Keratinocyte (primary cell): ENCODE data around the gene KATNA1. TPM values are rescaled to one million over a fixed set of nuclear protein-coding genes. Genes with fewer than 3 reads are reported as not detected.

Source experiments
- DNase-seq: peaks from one replicate; pipeline ENCODE4 v3.0.0-alpha.2; 2011; ENCODE audit warnings: low read depth, missing footprints, low spot score
- FAIRE-seq: peaks from 2 replicates; lab custom pipeline; 2011; peaks lifted over from hg19 to GRCh38; lab: Jason Lieb, UNC
- H2AFZ ChIP-seq: 2 replicates; pipeline ENCODE4 v1.6.0; 2012; ENCODE audit warnings: low read length, control low read depth, inconsistent platforms; ENCODE audit not compliant: control insufficient read depth
- H3K27ac ChIP-seq: 2 replicates; pipeline ENCODE4 v1.5.1; 2011; ENCODE audit warnings: low read length; ENCODE audit not compliant: control insufficient read depth, insufficient read depth
- H3K27me3 ChIP-seq: 3 replicates; pipeline ENCODE4 v1.6.0; 2011; ENCODE audit warnings: low read length; ENCODE audit not compliant: control insufficient read depth, insufficient read depth; ENCODE audit errors: extremely low read depth
- H3K36me3 ChIP-seq, 2 experiments: 2 replicates in 1 of 2; 3 replicates in 1 of 2; pipeline ENCODE4 v1.5.1; 2011; ENCODE audit warnings: low read length in 2 of 2, mild to moderate bottlenecking in 1 of 2; ENCODE audit not compliant: control insufficient read depth in 2 of 2, insufficient read depth in 2 of 2; ENCODE audit errors: extremely low read depth in 1 of 2
- H3K4me1 ChIP-seq: 3 replicates; pipeline ENCODE4 v1.5.1; 2011; ENCODE audit warnings: low read length; ENCODE audit not compliant: control insufficient read depth, insufficient read depth; ENCODE audit errors: extremely low read depth
- H3K4me2 ChIP-seq: 3 replicates; pipeline ENCODE4 v1.6.0; 2011; ENCODE audit warnings: low read depth, low read length; ENCODE audit not compliant: control insufficient read depth, insufficient read depth; ENCODE audit errors: extremely low read depth
- H3K4me3 ChIP-seq, 3 experiments: fragments of 200-600 bp in 1 of 3; sonication (generic) in 1 of 3; 2 replicates in 2 of 3; 3 replicates in 1 of 3; pipeline ENCODE4 v1.5.1; 2011 to 2016; ENCODE audit warnings: low read length in 3 of 3, mild to moderate bottlenecking in 3 of 3, control low read depth in 2 of 3, inconsistent platforms in 1 of 3, low read depth in 1 of 3, mixed read lengths in 1 of 3, mixed run types in 1 of 3, moderate library complexity in 1 of 3; ENCODE audit not compliant: control insufficient read depth in 2 of 3, insufficient read depth in 2 of 3; ENCODE audit errors: extremely low read depth in 1 of 3
- H3K79me2 ChIP-seq: 2 replicates; pipeline ENCODE4 v1.6.0; 2012; ENCODE audit warnings: low read length; ENCODE audit not compliant: control insufficient read depth, insufficient read depth
- H3K9ac ChIP-seq: 3 replicates; pipeline ENCODE4 v1.6.0; 2011; ENCODE audit warnings: low read length; ENCODE audit not compliant: control insufficient read depth, insufficient read depth; ENCODE audit errors: extremely low read depth
- H3K9me1 ChIP-seq: 3 replicates; pipeline ENCODE4 v1.6.0; 2011; ENCODE audit warnings: low read length; ENCODE audit not compliant: control insufficient read depth, insufficient read depth; ENCODE audit errors: extremely low read depth
- H3K9me3 ChIP-seq: 2 replicates; pipeline ENCODE4 v1.5.1; 2012; ENCODE audit warnings: low read depth, low read length; ENCODE audit not compliant: control insufficient read depth
- H4K20me1 ChIP-seq: 3 replicates; pipeline ENCODE4 v1.6.0; 2011; ENCODE audit warnings: low read length; ENCODE audit not compliant: control insufficient read depth, insufficient read depth; ENCODE audit errors: extremely low read depth
- EZH2 ChIP-seq: IDR thresholded peaks from one replicate; pipeline ENCODE4 v1.6.1; 2012; ENCODE audit warnings: inconsistent platforms, mild to moderate bottlenecking, low read length, moderate library complexity
- dilution Hi-C: fragments of 300-500 bp; cut with MboI; formaldehyde crosslinking; loops from one replicate; pipeline ENCODE4 v1.7.0; 2020; ENCODE audit warnings: low sequenced_read_pairs; ENCODE audit not compliant: extremely low pct_ligation_motif_present
- polyA plus RNA-seq, 5 experiments: library from polyadenylated mRNA; depleted of rRNA in 3 of 5; stranded (reverse) in 3 of 5; stranded (forward) in 1 of 5; unstranded in 1 of 5; fragments of >200 nt; gene quantifications; 1 replicate in 1 of 5; 2 replicates in 3 of 5; 3 replicates in 1 of 5; pipeline versions ENCODE4 v1.2.1 to v1.2.3, GENCODE V29; 2011 to 2012; ENCODE audit warnings: missing spikeins in 2 of 5, low read depth in 1 of 5, low replicate concordance in 1 of 5
- TF ChIP-seq, protein P1 (sequence below), 3 experiments: IDR thresholded peaks in 1 of 3; conservative IDR thresholded peaks in 1 of 3; optimal IDR thresholded peaks in 1 of 3; 2 replicates in 2 of 3; 3 replicates in 1 of 3; pipeline versions ENCODE3 to v1.5.1; 2011; ENCODE audit warnings: low read length in 3 of 3, mild to moderate bottlenecking in 3 of 3, moderate library complexity in 2 of 3, control low read depth in 1 of 3, inconsistent platforms in 1 of 3; ENCODE audit not compliant: insufficient read depth in 2 of 3; ENCODE audit errors: extremely low read depth in 1 of 3

KATNA1 gene
- polyA plus RNA-seq, 1 donor (not counting 4 experiments of a cell fraction or from before 2014, with no cell fraction given) = 36.8 TPM

DNA sequence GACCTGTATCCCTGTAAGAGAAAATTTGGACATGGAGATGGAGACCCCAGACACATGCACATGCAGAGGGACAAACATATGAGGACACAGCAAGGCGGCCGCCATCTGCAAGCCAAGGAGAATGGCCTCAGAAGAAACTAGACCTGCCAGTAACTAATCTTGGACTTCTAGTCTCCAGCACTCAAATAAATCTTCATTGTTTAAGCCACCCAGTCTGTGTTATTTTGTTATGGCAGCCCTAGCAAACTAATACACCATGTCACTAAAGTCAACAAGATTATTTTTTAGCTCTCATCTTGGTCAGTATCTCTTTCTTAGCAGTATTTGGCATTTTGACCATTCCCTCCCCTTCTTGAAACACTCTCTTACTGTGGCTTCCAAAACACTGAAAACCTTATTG lies 42.7 kb upstream of the KATNA1 start:
- FAIRE-seq (no peak), DNase-seq (no peak)
- no peak overlapping the region for H2AFZ ChIP-seq
- no peaks in the 10 kb centered on the region for H3K4me1 ChIP-seq
- TF ChIP-seq EZH2 = no peak
- TF ChIP-seq, protein P1, sequence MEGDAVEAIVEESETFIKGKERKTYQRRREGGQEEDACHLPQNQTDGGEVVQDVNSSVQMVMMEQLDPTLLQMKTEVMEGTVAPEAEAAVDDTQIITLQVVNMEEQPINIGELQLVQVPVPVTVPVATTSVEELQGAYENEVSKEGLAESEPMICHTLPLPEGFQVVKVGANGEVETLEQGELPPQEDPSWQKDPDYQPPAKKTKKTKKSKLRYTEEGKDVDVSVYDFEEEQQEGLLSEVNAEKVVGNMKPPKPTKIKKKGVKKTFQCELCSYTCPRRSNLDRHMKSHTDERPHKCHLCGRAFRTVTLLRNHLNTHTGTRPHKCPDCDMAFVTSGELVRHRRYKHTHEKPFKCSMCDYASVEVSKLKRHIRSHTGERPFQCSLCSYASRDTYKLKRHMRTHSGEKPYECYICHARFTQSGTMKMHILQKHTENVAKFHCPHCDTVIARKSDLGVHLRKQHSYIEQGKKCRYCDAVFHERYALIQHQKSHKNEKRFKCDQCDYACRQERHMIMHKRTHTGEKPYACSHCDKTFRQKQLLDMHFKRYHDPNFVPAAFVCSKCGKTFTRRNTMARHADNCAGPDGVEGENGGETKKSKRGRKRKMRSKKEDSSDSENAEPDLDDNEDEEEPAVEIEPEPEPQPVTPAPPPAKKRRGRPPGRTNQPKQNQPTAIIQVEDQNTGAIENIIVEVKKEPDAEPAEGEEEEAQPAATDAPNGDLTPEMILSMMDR (optimal IDR thresholded peaks at IDR 0.05 in 1 of 3, IDR thresholded peaks at IDR 0.05 in 1 of 3, conservative IDR thresholded peaks at IDR 0.05 in 1 of 3; ENCODE audit: extremely low read depth in 1 of 3, insufficient read depth in 2 of 3, low read length in 3 of 3) = no peak
- H3K27me3 ChIP-seq = no peaks in the 10 kb centered on the region
- H3K9ac ChIP-seq = no peak overlapping the region
- H3K4me2 ChIP-seq = no peak overlapping the region
- H3K4me3 ChIP-seq = no peak overlapping the region
- H3K9me1 ChIP-seq = no peaks in the 10 kb centered on the region
- H3K9me3 ChIP-seq = no peaks in the 10 kb centered on the region
- peaks cover 2 to 11% of the 10 kb centered on the region in 2 experiments for H3K36me3 ChIP-seq
- peaks cover 48% of the 10 kb centered on the region for H3K79me2 ChIP-seq
- no peak overlapping the region for H3K27ac ChIP-seq
- dilution Hi-C loops = no loop called here
- no peaks in the 10 kb centered on the region for H4K20me1 ChIP-seq

DNA sequence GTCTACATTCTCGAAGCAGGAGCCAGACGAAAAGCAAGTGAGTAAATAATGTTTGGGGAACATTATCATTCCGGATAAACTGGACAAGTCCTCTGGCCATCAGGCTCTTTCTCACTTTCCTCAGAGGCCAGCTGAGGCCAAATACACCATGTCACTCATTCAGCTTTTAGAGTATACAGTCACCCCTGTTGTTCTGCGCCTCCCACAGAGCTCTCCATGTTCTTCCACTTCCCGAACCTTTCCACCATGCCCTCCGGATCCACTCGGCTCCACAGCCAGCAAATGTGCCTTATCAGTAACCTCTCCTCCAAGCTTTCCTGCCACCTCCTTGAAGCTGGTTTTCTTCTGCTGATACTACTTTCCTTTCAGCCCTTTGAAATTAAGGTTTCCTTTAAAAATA lies 37.7 kb upstream of the KATNA1 start:
- no peaks in the 10 kb centered on the region for H4K20me1 ChIP-seq
- no peaks in the 10 kb centered on the region for H3K4me1 ChIP-seq
- H3K27me3 ChIP-seq = no peaks in the 10 kb centered on the region
- H3K9ac ChIP-seq = no peak overlapping the region
- no peak for DNase-seq
- no peaks in the 10 kb centered on the region for H3K9me1 ChIP-seq
- H2AFZ ChIP-seq = no peak overlapping the region
- no peak for TF ChIP-seq EZH2
- TF ChIP-seq, protein P1 (optimal IDR thresholded peaks at IDR 0.05 in 1 of 3, IDR thresholded peaks at IDR 0.05 in 1 of 3, conservative IDR thresholded peaks at IDR 0.05 in 1 of 3; ENCODE audit: extremely low read depth in 1 of 3, insufficient read depth in 2 of 3, low read length in 3 of 3) = no peak
- H3K9me3 ChIP-seq = no peaks in the 10 kb centered on the region
- H3K27ac ChIP-seq = no peak overlapping the region
- H3K4me3 ChIP-seq = no peak overlapping the region
- peak; percentile 58 for FAIRE-seq
- no peak overlapping the region for H3K4me2 ChIP-seq
- dilution Hi-C loops = no loop called here
- peaks cover 32% of the 10 kb centered on the region for H3K79me2 ChIP-seq
- peaks cover 6 to 16% of the 10 kb centered on the region in 2 experiments for H3K36me3 ChIP-seq
